ENCODE measurements around the gene UCMA. TPM values are rescaled to one million over a fixed set of nuclear protein-coding genes. Genes with fewer than 3 reads are reported as not detected.

Gene UCMA
- total and polyA plus RNA-seq, 9 of the 15 experiments (the other 6 are each of a cell fraction or from before 2014, with no cell fraction given) = not detected

GRCh38 chr10:13253726-13254125 is 19.6 kb upstream of the UCMA start:
- FAIRE-seq = no peak
- Histone ChIP-seq H3K36me3 (ENCODE audit: control insufficient read depth, insufficient read depth, low read length) (no peaks in the 10 kb centered on the region), H3K4me1 (replicated peaks in 1 of 2; ENCODE audit: control insufficient read depth in 2 of 2, insufficient read depth in 2 of 2, low read length in 2 of 2) (peaks cover 0 to 2% of the 10 kb centered on the region in 2 experiments; a peak in 2 of 5 replicates), H3K4me3 (no peak overlapping the region), H3K9me1 (ENCODE audit: control insufficient read depth, insufficient read depth, low read length) (no peaks in the 10 kb centered on the region), H3K27me3 (ENCODE audit: control insufficient read depth in 2 of 2, insufficient read depth in 2 of 2, low read length in 2 of 2) (peaks cover under 1 to 4% of the 10 kb centered on the region in 2 experiments; a peak in 2 of 5 replicates), H2AFZ (ENCODE audit: low read depth, low read length) (no peak overlapping the region), H3K27ac (ENCODE audit: extremely low read depth, low read depth, low read length) (no peak overlapping the region), H3K9ac (ENCODE audit: insufficient read depth in 1 of 2, low read depth in 2 of 2, low read length in 2 of 2) (no peak overlapping the region), H3K79me2 (ENCODE audit: control insufficient read depth, insufficient read depth, low read length) (no peaks in the 10 kb centered on the region), H4K20me1 (replicated peaks; ENCODE audit: control insufficient read depth, insufficient read depth, low read length) (no peaks in the 10 kb centered on the region), H3K4me2 (ENCODE audit: insufficient read depth, low read length) (no peak overlapping the region), H3K9me3 (replicated peaks; ENCODE audit: control insufficient read depth, insufficient read depth, low read depth, low read length) (no peaks in the 10 kb centered on the region)
- BruUV-seq (replicated peaks) = no TSS peak
- ChIA-PET POLR2A (no interaction called here), CTCF (ENCODE audit: low intra/inter-chr PET ratio) (no interaction called here)
- in situ Hi-C loops (cut with MboI) (no loop called here), intact Hi-C loops (cut with micrococcal nuclease) (no loop called here)
- no peak for ATAC-seq
- DNase-seq (ENCODE audit: extremely low read depth in 1 of 4, low spot score in 3 of 4) = no peak
- 9% methylated on average over 4 of the region's 4 CpGs for WGBS (ENCODE audit: insufficient coverage, low coverage, missing lambda C conversion rate)
- TF ChIP-seq CREB1 (IDR thresholded peaks at IDR 0.05) (no peak), CREB1 (CRISPR knock-in tag; IDR thresholded peaks at IDR 0.05) (no peak), L3MBTL2 (IDR thresholded peaks at IDR 0.05) (no peak), POU5F1 (IDR thresholded peaks at IDR 0.05; ENCODE audit: borderline replicate concordance, low read depth, low read length, partially characterized antibody) (no peak), PHF20 (IDR thresholded peaks at IDR 0.05; ENCODE audit: partially characterized antibody) (no peak), GATA2 (CRISPR knock-in tag; IDR thresholded peaks at IDR 0.05) (no peak), CC2D1A (IDR thresholded peaks at IDR 0.05) (no peak), ZNF717 (CRISPR knock-in tag; IDR thresholded peaks at IDR 0.05) (no peak)

- H3K79me2 ChIP-seq (ENCODE audit: control insufficient read depth, insufficient read depth, low read length) = no peaks in the 10 kb centered on the region
- no peak for ATAC-seq
Observed at GRCh38 chr10:13247784-13248183, 13.6 kb upstream of the UCMA start.

More at GRCh38 chr10:13247784-13248183, 13.6 kb upstream of the UCMA start:
- H3K4me1 ChIP-seq (replicated peaks in 1 of 2; ENCODE audit: control insufficient read depth in 2 of 2, insufficient read depth in 2 of 2, low read length in 2 of 2) = no peaks in the 10 kb centered on the region
- intact Hi-C loops (cut with micrococcal nuclease) = no loop called here
- no peaks in the 10 kb centered on the region for H3K9me1 ChIP-seq (ENCODE audit: control insufficient read depth, insufficient read depth, low read length)
- H3K36me3 ChIP-seq (ENCODE audit: control insufficient read depth, insufficient read depth, low read length) = no peaks in the 10 kb centered on the region
- no TSS peak for BruUV-seq (replicated peaks)
- H2AFZ ChIP-seq (ENCODE audit: low read depth, low read length) = no peak overlapping the region
- no peak overlapping the region for H3K27ac ChIP-seq (ENCODE audit: extremely low read depth, low read depth, low read length)
- TF ChIP-seq PTTG1 (tag; IDR thresholded peaks at IDR 0.05; ENCODE audit: low read depth) (no peak), ZFP91 (CRISPR knock-in tag; IDR thresholded peaks at IDR 0.05) (no peak), ZNF239 (CRISPR knock-in tag; IDR thresholded peaks at IDR 0.05) (peak; percentile 96)
- H3K9me3 ChIP-seq (replicated peaks; ENCODE audit: control insufficient read depth, insufficient read depth, low read depth, low read length) = no peaks in the 10 kb centered on the region
- no peak overlapping the region for H3K4me3 ChIP-seq
- POLR2A ChIA-PET = no interaction called here
- no peak overlapping the region for H3K4me2 ChIP-seq (ENCODE audit: insufficient read depth, low read length)
- in situ Hi-C loops (cut with MboI) = no loop called here
- WGBS (ENCODE audit: insufficient coverage, low coverage, missing lambda C conversion rate) = 32% methylated on average over 4 of the region's 4 CpGs
- CTCF ChIA-PET (ENCODE audit: low intra/inter-chr PET ratio) = no interaction called here
- DNase-seq (ENCODE audit: extremely low read depth in 1 of 4, low spot score in 3 of 4) (no peak), FAIRE-seq (no peak)
- H3K27me3 ChIP-seq (ENCODE audit: control insufficient read depth in 2 of 2, insufficient read depth in 2 of 2, low read length in 2 of 2) = peaks cover 4 to 20% of the 10 kb centered on the region in 2 experiments; a peak in 4 of 5 replicates
- no peaks in the 10 kb centered on the region for H4K20me1 ChIP-seq (replicated peaks; ENCODE audit: control insufficient read depth, insufficient read depth, low read length)
- H3K9ac ChIP-seq (ENCODE audit: insufficient read depth in 1 of 2, low read depth in 2 of 2, low read length in 2 of 2) = no peak overlapping the region

Measured in K562 (cell line).